MM.1S (cell line): Measurements from ENCODE around the gene SDC3.

Experiments
- DNase-seq: peaks from one replicate; pipeline ENCODE4 v3.0.0-alpha.2; 2015
- H2AFZ ChIP-seq: fragments of 300-600 bp; sonication (generic); 2 replicates; pipeline ENCODE4 v1.6.0; 2016; ENCODE audit warnings: antibody characterized with exemption, low read length
- H3F3A ChIP-seq: fragments of 300-600 bp; sonication (generic); 2 replicates; pipeline ENCODE4 v1.6.1; 2016; ENCODE audit warnings: mild to moderate bottlenecking, antibody characterized with exemption, low read length, moderate library complexity, mixed read lengths; ENCODE audit not compliant: insufficient read depth
- H3K27ac ChIP-seq: fragments of 300-600 bp; sonication (generic); 2 replicates; pipeline ENCODE4 v1.5.1; 2016; ENCODE audit warnings: mild to moderate bottlenecking, low read length
- H3K27me3 ChIP-seq: fragments of 300-600 bp; sonication (generic); replicated peaks from 2 replicates; pipeline ENCODE4 v1.6.0; 2016; ENCODE audit warnings: low read length; ENCODE audit not compliant: insufficient read depth
- H3K36me3 ChIP-seq: fragments of 300-600 bp; sonication (generic); replicated peaks from 2 replicates; pipeline ENCODE4 v1.6.1; 2016; ENCODE audit warnings: mild to moderate bottlenecking, low read length, mixed read lengths; ENCODE audit not compliant: insufficient read depth
- H3K4me1 ChIP-seq: fragments of 300-600 bp; sonication (generic); 2 replicates; pipeline ENCODE4 v1.6.1; 2016; ENCODE audit warnings: low read length, mixed read lengths
- H3K4me2 ChIP-seq: fragments of 300-600 bp; sonication (generic); 2 replicates; pipeline ENCODE4 v1.6.0; 2016; ENCODE audit warnings: low read depth, low read length
- H3K4me3 ChIP-seq: fragments of 300-600 bp; sonication (generic); 2 replicates; pipeline ENCODE4 v1.5.1; 2016; ENCODE audit warnings: low read length, mixed read lengths
- H3K79me2 ChIP-seq: fragments of 300-600 bp; sonication (generic); 2 replicates; pipeline ENCODE4 v1.6.1; 2016; ENCODE audit warnings: mixed run types, low read length, mixed read lengths
- H3K9ac ChIP-seq: fragments of 300-600 bp; sonication (generic); 2 replicates; pipeline ENCODE4 v1.6.1; 2016; ENCODE audit warnings: low read length, mixed read lengths
- H3K9me2 ChIP-seq: fragments of 300-600 bp; sonication (generic); replicated peaks from 2 replicates; pipeline ENCODE4 v1.6.1; 2016; ENCODE audit warnings: mild to moderate bottlenecking, low read length, mixed read lengths; ENCODE audit not compliant: insufficient read depth
- H3K9me3 ChIP-seq: fragments of 300-600 bp; sonication (generic); replicated peaks from 2 replicates; pipeline ENCODE4 v1.6.1; 2016; ENCODE audit warnings: mild to moderate bottlenecking, low read length, mixed read lengths; ENCODE audit not compliant: insufficient read depth
- H4K20me1 ChIP-seq: fragments of 300-600 bp; sonication (generic); 2 replicates; pipeline ENCODE4 v1.6.1; 2016; ENCODE audit warnings: mild to moderate bottlenecking, low read length, moderate library complexity, mixed read lengths; ENCODE audit not compliant: insufficient read depth
- EZH2 ChIP-seq: fragments of 300-600 bp; sonication (generic); optimal IDR thresholded peaks from 2 replicates; pipeline ENCODE3; 2017; ENCODE audit warnings: low read depth, mild to moderate bottlenecking, antibody characterized with exemption, low read length, mixed read lengths
- EZH2phosphoT487 ChIP-seq: fragments of 300-600 bp; sonication (generic); IDR thresholded peaks from 2 replicates; pipeline ENCODE4 v1.6.1; 2018; ENCODE audit warnings: antibody characterized with exemption, low read length
- TF ChIP-seq, protein P1 (sequence below): fragments of 300-600 bp; sonication (generic); IDR thresholded peaks from 2 replicates; pipeline ENCODE4 v1.5.1; 2016; ENCODE audit warnings: antibody characterized with exemption, low read length, mixed read lengths

SDC3 gene

DNA sequence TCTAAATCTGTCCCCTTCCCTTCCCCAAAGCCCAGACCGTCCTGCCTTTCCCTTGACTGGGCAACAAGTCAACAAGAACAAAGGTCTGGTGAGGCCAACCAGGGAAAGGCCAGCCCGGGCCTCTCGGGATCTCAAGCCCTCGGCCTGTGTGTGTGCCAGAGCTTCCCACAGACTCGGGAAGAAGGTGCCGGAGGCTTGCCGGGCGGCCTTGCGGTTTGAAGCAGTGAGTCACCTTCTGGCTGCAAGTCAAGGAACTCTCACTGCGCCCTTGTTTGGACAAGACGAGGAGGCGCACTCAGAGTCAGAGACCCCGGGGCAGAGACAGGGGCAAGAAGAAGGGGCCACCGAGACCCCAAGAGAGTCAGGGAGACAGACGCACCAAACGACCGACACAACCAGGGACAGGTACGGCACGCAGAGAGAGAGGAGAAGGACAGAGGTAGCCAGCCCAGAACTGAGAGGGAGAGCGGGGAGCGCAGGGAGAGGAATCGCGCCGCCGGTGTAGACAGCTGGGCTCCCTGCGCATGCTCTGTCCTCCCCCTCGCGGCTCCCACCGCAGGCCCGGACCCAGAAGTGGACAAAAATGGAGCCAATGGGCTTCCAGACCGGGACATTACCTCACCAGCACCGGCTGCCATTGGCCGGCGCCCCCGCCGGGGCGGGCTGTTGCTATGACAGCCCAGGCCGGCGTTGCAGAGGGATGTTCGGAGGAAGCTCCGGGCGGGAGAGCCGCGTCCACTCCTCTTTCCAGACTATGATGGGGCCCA lies 84.4 kb downstream of the SDC3 start:
- Histone ChIP-seq H3K36me3 (no peaks in the 10 kb centered on the region), H3K4me2 (peak overlapping the region; percentile 88), H3K4me3 (peak overlapping the region; percentile 60), H3K79me2 (no peaks in the 10 kb centered on the region), H3K9me2 (no peaks in the 10 kb centered on the region), H3K4me1 (no peaks in the 10 kb centered on the region), H2AFZ (peak overlapping the region; percentile 68), H3K27ac (no peak overlapping the region), H4K20me1 (no peaks in the 10 kb centered on the region), H3F3A (no peaks in the 10 kb centered on the region), H3K27me3 (peaks cover 54% of the 10 kb centered on the region), H3K9me3 (no peaks in the 10 kb centered on the region), H3K9ac (peak overlapping the region; percentile 30; the same call in 1 of the 2 replicates)
- peak; percentile 91 for DNase-seq
- TF ChIP-seq, protein P1, sequence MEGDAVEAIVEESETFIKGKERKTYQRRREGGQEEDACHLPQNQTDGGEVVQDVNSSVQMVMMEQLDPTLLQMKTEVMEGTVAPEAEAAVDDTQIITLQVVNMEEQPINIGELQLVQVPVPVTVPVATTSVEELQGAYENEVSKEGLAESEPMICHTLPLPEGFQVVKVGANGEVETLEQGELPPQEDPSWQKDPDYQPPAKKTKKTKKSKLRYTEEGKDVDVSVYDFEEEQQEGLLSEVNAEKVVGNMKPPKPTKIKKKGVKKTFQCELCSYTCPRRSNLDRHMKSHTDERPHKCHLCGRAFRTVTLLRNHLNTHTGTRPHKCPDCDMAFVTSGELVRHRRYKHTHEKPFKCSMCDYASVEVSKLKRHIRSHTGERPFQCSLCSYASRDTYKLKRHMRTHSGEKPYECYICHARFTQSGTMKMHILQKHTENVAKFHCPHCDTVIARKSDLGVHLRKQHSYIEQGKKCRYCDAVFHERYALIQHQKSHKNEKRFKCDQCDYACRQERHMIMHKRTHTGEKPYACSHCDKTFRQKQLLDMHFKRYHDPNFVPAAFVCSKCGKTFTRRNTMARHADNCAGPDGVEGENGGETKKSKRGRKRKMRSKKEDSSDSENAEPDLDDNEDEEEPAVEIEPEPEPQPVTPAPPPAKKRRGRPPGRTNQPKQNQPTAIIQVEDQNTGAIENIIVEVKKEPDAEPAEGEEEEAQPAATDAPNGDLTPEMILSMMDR = no peak
- no peak for TF ChIP-seq EZH2phosphoT487
- TF ChIP-seq EZH2 = no peak

DNA sequence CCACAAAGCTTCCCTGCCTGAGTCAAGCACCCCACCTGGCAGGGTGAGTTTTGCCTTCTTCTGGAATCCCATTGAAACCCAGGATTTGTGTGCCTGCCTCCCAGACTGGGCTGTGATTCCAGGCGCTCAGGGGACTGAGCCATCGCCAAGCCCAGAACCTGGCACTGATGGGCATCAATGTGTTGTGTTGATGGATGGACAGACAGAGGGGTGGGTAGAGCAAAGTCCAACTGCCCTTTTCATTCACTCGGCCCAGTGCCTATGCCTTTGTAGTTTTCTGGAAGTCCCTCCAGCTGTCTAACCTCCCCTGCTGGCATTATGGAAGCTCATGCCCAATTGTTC lies 85.0 kb downstream of the SDC3 start:
- H2AFZ ChIP-seq = peak overlapping the region; percentile 68; the same call in 1 of the 2 replicates
- no peaks in the 10 kb centered on the region for H3F3A ChIP-seq
- H3K27ac ChIP-seq = no peak overlapping the region
- no peaks in the 10 kb centered on the region for H3K36me3 ChIP-seq
- peaks cover 53% of the 10 kb centered on the region for H3K27me3 ChIP-seq
- H3K79me2 ChIP-seq = no peaks in the 10 kb centered on the region
- no peaks in the 10 kb centered on the region for H3K9me2 ChIP-seq
- DNase-seq = no peak
- H3K9ac ChIP-seq = no peak overlapping the region
- H4K20me1 ChIP-seq = no peaks in the 10 kb centered on the region
- H3K4me3 ChIP-seq = peak overlapping the region; percentile 60; the same call in 1 of the 2 replicates
- H3K4me1 ChIP-seq = no peaks in the 10 kb centered on the region
- H3K4me2 ChIP-seq = peak overlapping the region; percentile 88
- no peaks in the 10 kb centered on the region for H3K9me3 ChIP-seq
- TF ChIP-seq EZH2phosphoT487 = no peak
- no peak for TF ChIP-seq EZH2
- TF ChIP-seq, protein P1 = no peak

DNA sequence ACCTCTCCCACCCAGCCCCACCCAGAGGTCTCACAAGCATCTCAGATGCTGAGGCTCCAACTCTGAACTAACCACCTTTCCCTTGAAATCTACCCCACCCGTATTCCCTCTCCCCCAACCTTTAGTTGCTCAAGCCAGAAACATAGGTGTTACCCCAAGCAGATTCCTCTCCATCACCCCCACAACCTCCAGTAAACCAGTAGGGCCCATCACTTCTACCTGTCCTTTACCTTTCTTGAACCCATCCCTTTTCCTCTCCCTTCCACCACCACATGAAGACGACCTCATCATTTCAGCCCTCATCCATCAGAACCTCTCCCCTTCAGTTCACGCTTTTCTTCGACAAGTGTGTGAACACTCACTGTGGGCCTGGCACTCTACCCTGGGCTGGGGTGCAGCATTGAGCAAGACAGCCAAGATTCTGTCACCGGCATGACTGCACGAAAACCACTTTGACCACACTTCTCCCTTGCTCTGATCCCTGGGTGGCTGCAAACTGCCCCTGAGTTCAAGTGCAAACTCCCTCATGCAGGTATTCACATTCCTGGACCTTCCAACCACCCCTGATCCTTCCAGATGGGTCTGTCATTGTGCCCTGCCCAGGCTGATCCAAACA lies 85.5 kb downstream of the SDC3 start:
- H4K20me1 ChIP-seq = no peaks in the 10 kb centered on the region
- H3F3A ChIP-seq = no peaks in the 10 kb centered on the region
- no peaks in the 10 kb centered on the region for H3K9me2 ChIP-seq
- no peak overlapping the region for H3K4me2 ChIP-seq
- H3K27ac ChIP-seq = no peak overlapping the region
- no peak for TF ChIP-seq EZH2
- TF ChIP-seq, protein P1 = no peak
- TF ChIP-seq EZH2phosphoT487 = no peak
- H2AFZ ChIP-seq = no peak overlapping the region
- H3K27me3 ChIP-seq = peaks cover 52% of the 10 kb centered on the region
- H3K4me1 ChIP-seq = no peaks in the 10 kb centered on the region
- H3K4me3 ChIP-seq = no peak overlapping the region
- H3K36me3 ChIP-seq = no peaks in the 10 kb centered on the region
- H3K79me2 ChIP-seq = no peaks in the 10 kb centered on the region
- H3K9ac ChIP-seq = no peak overlapping the region
- no peak for DNase-seq
- H3K9me3 ChIP-seq = no peaks in the 10 kb centered on the region
